Prostate gland (tissue), 2 donors: ENCODE measurements around the gene CEACAM20. TPM values are rescaled to one million over a fixed set of nuclear protein-coding genes. Genes with fewer than 3 reads are reported as not detected.
"Not testable (repeated sequence)": the region's sequence is repeated elsewhere in the genome, so short reads cannot be mapped to it uniquely, and the experiment has no call there.

Experiments used
- DNase-seq: peaks from one replicate; pipeline ENCODE4 v3.0.0-alpha.2; 2019; ENCODE audit warnings: low spot score
- H3K27ac ChIP-seq, 2 donors: fragments of 200-600 bp; sonication (generic); 2 replicates each; pipeline ENCODE4 v1.5.1; 2017 to 2019
- H3K27me3 ChIP-seq: fragments of 200-600 bp; sonication (generic); replicated peaks from 2 replicates; pipeline ENCODE4 v1.5.1; 2019; ENCODE audit not compliant: insufficient read depth
- H3K36me3 ChIP-seq, 2 donors: fragments of 200-600 bp; sonication (generic); 1 replicate in 1 of 2; 2 replicates in 1 of 2; pipeline versions ENCODE4 v1.5.1 to v1.8.1; 2017 to 2019
- H3K4me1 ChIP-seq: fragments of 200-600 bp; sonication (generic); replicated peaks from 2 replicates; pipeline ENCODE4 v1.5.1; 2019
- H3K4me3 ChIP-seq, 2 donors: fragments of 200-600 bp; sonication (generic); 2 replicates each; pipeline ENCODE4 v1.5.1; 2017 to 2019
- H3K9me3 ChIP-seq: fragments of 200-600 bp; sonication (generic); 2 replicates; pipeline ENCODE4 v1.5.1; 2017
- POLR2A ChIP-seq: fragments of 450-650 bp; IDR thresholded peaks from one replicate; pipeline ENCODE4 v1.6.1; 2016; ENCODE audit warnings: antibody characterized with exemption, mild to moderate bottlenecking
- POLR2AphosphoS5 ChIP-seq: sonication (generic); formaldehyde crosslinking; IDR thresholded peaks from one replicate; pipeline ENCODE4 v1.6.1; 2017; ENCODE audit warnings: antibody characterized with exemption
- WGBS: methylation state at CpG from one replicate; pipeline ENCODE4 v1.1.5; 2018; 5-methylcytosine and 5-hydroxymethylcytosine counted together
- intact Hi-C: fragments of 100-400 bp; cut with DNase I; formaldehyde crosslinking; loops from one replicate; pipeline ENCODE4 v1.14.2; 2022
- total RNA-seq, 2 donors: library from RNA; depleted of rRNA; stranded (reverse); fragments of >200 nt; gene quantifications; one replicate each; pipeline ENCODE4 v1.1.0, GENCODE V29; 2016
- TF ChIP-seq, protein P1 (sequence below), 4 experiments: fragments of 200-600 bp in 2 of 4; fragments of 450-650 bp in 2 of 4; sonication (generic) in 2 of 4; IDR thresholded peaks; 1 replicate in 3 of 4; 2 replicates in 1 of 4; pipeline ENCODE4 v1.5.1; 2016 to 2019; ENCODE audit warnings: antibody characterized with exemption in 4 of 4, mild to moderate bottlenecking in 2 of 4, moderate library complexity in 2 of 4

Gene CEACAM20
- total RNA-seq, 2 donors from 2014 or later, result 2.6 TPM; not detected in 1

DNA sequence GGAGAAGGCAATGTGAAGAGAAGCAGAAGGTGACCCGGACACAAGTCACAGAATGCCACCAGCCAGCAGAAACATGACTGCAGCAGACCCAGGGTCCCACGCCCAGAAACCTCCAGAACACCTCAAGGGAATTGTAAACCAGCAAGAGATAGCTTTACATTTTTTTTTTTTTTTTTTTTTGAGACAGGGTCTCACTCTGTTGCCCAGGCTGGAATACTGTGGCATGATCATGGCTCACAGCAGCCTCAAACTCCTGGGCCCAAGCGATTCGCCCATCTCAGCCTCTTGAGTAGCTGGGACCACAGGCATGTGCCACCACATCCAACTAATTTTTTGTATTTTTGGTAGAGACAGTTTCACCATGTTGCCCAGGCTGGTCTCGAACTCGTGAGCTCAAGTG lies 10.5 kb upstream of the CEACAM20 start:
- WGBS, result 92% methylated on average over 6 of the region's 6 CpGs
- Histone ChIP-seq H3K27ac (no peak overlapping the region), H3K4me3 (no peak overlapping the region), H3K9me3 (no peaks in the 10 kb centered on the region), H3K4me1 (no peaks in the 10 kb centered on the region), H3K27me3 (no peaks in the 10 kb centered on the region), H3K36me3 (no peaks in the 10 kb centered on the region)
- TF ChIP-seq, protein P1, sequence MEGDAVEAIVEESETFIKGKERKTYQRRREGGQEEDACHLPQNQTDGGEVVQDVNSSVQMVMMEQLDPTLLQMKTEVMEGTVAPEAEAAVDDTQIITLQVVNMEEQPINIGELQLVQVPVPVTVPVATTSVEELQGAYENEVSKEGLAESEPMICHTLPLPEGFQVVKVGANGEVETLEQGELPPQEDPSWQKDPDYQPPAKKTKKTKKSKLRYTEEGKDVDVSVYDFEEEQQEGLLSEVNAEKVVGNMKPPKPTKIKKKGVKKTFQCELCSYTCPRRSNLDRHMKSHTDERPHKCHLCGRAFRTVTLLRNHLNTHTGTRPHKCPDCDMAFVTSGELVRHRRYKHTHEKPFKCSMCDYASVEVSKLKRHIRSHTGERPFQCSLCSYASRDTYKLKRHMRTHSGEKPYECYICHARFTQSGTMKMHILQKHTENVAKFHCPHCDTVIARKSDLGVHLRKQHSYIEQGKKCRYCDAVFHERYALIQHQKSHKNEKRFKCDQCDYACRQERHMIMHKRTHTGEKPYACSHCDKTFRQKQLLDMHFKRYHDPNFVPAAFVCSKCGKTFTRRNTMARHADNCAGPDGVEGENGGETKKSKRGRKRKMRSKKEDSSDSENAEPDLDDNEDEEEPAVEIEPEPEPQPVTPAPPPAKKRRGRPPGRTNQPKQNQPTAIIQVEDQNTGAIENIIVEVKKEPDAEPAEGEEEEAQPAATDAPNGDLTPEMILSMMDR (IDR thresholded peaks at IDR 0.05), result no peak
- TF ChIP-seq POLR2A, result no peak
- no peak for TF ChIP-seq POLR2AphosphoS5
- DNase-seq, result no peak
- intact Hi-C loops, result no loop called here

DNA sequence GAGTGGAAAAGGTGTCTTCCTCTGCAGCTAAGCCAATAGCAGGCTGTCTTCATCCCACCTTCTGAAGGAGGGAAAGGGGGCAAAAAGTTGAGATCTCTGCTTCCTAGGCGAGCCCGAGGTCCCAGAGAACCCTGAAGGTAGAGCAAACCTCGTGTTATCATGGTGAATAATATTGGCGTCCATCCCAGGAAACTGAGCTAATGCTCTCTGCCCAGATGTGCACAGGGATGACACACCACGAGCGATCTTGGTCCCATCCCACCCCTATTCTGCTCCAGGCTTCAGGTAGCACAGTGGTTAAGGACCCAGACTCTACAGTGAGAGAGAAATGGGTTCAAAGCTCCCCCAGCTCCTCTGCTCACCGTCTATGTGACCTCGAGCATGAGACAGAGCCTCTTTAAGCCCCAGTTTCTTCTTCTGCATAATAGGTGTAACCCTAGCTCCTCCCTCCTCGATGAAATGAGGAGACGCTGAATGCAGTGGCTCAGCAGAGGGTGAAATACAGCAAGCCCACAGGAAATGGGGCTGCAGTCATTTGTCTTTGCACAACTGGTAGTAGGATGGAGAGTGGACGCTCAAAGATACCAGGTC lies 9.9 kb upstream of the CEACAM20 start:
- no peak for DNase-seq
- H3K27me3 ChIP-seq, result no peaks in the 10 kb centered on the region
- H3K4me1 ChIP-seq, result no peaks in the 10 kb centered on the region
- H3K36me3 ChIP-seq, result no peaks in the 10 kb centered on the region
- intact Hi-C loops, result no loop called here
- H3K4me3 ChIP-seq, result no peak overlapping the region
- 71% methylated on average over 11 of the region's 11 CpGs for WGBS
- TF ChIP-seq POLR2AphosphoS5 (no peak), POLR2A (no peak)
- TF ChIP-seq, protein P1 (IDR thresholded peaks at IDR 0.05), result no peak
- H3K9me3 ChIP-seq, result no peaks in the 10 kb centered on the region
- no peak overlapping the region for H3K27ac ChIP-seq

DNA sequence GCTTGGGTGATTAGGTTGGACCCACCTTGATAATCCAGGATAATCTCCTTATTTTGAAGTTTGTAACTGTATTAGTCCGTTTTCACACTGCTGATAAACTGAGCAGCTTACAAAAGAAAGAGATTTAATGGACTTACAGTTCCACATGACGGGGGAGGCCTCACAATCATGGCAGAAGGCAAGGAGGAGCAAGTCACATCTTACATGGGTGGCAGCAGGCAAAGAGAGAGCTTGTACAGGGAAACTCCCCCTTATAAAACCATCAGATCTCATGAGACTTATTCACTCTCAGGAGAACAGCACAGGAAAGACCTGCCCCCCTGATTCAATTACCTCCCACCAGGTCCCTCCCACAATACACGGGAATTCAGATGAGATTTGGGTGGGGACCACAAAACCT lies 5.9 kb upstream of the CEACAM20 start:
- WGBS, result 76% methylated on average over 3 of the region's 3 CpGs
- H3K4me3 ChIP-seq, H3K9me3 ChIP-seq, H3K36me3 ChIP-seq, intact Hi-C loops, H3K4me1 ChIP-seq, H3K27ac ChIP-seq, H3K27me3 ChIP-seq, DNase-seq: not testable (repeated sequence)

DNA sequence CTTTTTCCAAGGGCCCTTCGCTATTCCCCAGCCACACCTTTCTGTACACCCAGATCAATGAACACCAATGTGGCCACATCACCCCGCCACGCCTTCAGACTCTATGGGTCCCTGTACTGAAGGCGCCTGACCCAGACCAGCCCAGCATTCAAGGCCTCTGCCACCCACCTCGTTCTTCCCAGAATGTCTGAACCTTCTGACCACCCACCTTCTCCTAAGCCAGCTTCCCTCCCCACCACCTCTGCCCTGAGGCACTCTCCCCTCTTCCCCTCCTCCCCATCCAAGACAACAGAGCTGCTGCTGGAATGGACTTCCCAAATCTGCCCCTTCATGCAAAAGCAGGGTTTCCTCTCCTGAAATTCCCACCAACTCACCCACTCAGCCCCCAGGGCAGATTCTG lies 3.3 kb upstream of the CEACAM20 start:
- Histone ChIP-seq H3K9me3 (no peaks in the 10 kb centered on the region), H3K4me3 (no peak overlapping the region), H3K36me3 (no peaks in the 10 kb centered on the region), H3K27ac (no peak overlapping the region), H3K4me1 (no peaks in the 10 kb centered on the region), H3K27me3 (no peaks in the 10 kb centered on the region)
- WGBS, result 75% methylated on average over 5 of the region's 5 CpGs
- TF ChIP-seq POLR2A (no peak), POLR2AphosphoS5 (no peak)
- TF ChIP-seq, protein P1 (IDR thresholded peaks at IDR 0.05), result no peak
- intact Hi-C loops, result no loop called here
- DNase-seq, result no peak

DNA sequence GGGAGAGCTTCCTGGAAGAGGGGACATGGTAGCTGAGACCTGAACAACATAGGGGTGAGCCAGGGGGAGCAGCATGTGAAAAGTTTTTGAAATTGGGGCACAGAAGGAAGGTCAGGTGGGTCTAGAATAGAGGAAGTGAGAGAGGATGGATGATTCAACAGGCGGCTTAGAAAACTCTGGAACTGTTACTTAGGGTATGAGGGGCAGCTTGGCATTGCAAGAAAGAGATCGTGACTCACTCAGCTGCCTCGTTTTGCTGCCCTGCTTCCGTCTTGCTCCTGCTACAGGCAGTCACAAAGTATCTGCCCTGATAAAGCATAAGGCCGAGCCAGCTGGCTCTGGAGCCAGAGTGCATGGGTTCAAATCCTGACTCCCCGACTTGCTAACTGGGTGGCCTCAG lies 1.3 kb upstream of the CEACAM20 start:
- intact Hi-C loops, result no loop called here
- Histone ChIP-seq H3K4me1 (no peaks in the 10 kb centered on the region), H3K27me3 (no peaks in the 10 kb centered on the region), H3K36me3 (no peaks in the 10 kb centered on the region), H3K9me3 (no peaks in the 10 kb centered on the region), H3K4me3 (no peak overlapping the region), H3K27ac (no peak overlapping the region)
- WGBS, result 62% methylated on average over 6 of the region's 6 CpGs
- DNase-seq, result no peak
- TF ChIP-seq, protein P1 (IDR thresholded peaks at IDR 0.05), result no peak
- TF ChIP-seq POLR2AphosphoS5 (no peak), POLR2A (no peak)
